Stimulated activated CD8-positive, alpha-beta memory T cell treated with anti-CD3 and anti-CD28 coated beads, Interleukin-2, amount 100 ng/mL, for 1 hour (primary cell): ENCODE measurements around the gene UBAP1L.
"Not testable (repeated sequence)": the region's sequence is repeated elsewhere in the genome, so short reads cannot be mapped to it uniquely, and the experiment has no call there.

Experiments
- DNase-seq, 2 donors: peaks; one replicate each; pipeline ENCODE4 v3.0.0-alpha.2; 2020; ENCODE audit warnings: low read depth in 2 of 2

The UBAP1L gene

GRCh38 chr15:65115086-65115485 is at the start of gene UBAP1L:
Gene UBAP1L (minus strand): TSS chr15:65115200. CDS start chr15:65106215, 8,985 bp downstream.
- DNase-seq: no peak

- no peak for DNase-seq
These were observed 49.1 kb upstream of the UBAP1L start for GRCh38 chr15:65164139-65164538.

DNA sequence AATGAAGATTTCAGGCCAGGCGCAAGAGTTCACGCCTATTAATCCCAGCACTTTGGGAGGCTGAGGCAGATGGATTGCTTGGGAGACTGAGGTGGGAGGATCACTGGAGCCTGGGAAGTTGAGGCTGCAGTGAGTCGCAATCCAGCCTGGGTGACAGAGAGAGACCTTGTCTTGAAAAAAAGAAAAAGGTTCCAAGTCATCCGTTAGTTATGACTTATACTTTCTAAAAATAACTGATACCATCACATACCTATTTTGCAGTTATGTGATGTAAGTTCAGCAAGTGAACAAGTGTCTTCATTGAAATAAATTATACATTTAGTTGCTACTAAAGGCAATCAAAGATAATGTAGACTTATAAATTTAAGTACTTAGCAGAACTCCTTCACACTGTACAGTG is 48.0 kb upstream of the UBAP1L start:
- DNase-seq: no peak

GRCh38 chr15:65156692-65157091 is 41.7 kb upstream of the UBAP1L start:
- no peak for DNase-seq

- DNase-seq: no peak
These were observed 39.7 kb upstream of the UBAP1L start for GRCh38 chr15:65154720-65155119.

DNA sequence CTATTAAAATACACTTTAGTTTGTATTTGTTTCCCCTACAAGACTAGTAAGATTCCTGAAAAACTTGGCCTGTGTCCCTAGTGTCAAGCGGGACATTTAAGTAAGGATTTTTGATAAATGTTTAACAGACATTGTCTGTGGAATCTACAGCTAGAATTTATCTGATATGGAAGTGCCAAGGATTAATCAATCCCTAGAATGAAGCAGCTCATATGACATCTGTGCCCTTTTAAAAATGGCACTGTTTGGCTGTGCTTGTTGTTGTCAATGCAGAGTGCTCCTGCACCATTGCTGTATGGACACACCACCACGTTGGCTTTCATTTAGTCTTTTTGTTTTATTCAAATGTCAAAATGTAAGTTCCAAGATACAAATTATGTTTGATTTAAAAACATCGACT is 32.9 kb upstream of the UBAP1L start:
- no peak for DNase-seq

GRCh38 chr15:65146438-65146837 is 31.4 kb upstream of the UBAP1L start:
- no peak for DNase-seq

DNA sequence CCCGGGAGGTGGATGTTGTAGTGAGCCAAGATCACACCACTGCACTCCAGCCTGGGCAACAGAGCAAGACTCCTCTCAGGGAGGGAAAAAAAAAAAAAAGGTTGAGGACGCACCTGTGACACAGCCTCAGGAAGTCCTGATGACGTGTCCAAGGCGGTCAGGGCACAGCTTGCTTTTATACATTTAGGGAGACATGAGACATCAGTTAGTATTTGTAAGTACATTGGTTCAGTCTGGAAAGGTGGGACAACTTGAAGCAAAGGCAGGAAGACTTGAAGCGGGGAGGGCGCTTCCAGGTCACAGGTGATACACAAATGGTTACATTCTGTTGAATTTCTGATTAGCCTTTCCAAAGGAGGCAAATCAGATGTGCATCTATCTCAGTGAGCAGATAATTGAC is 23.6 kb upstream of the UBAP1L start:
- not testable (repeated sequence) for DNase-seq

- not testable (repeated sequence) for DNase-seq
These were observed 22.9 kb upstream of the UBAP1L start for GRCh38 chr15:65137893-65138292.

GRCh38 chr15:65137089-65137488 is 22.1 kb upstream of the UBAP1L start:
- DNase-seq: not testable (repeated sequence)

- DNase-seq: no peak
These were observed 19.5 kb upstream of the UBAP1L start for GRCh38 chr15:65134538-65134937.

GRCh38 chr15:65133548-65134200 is 18.7 kb upstream of the UBAP1L start, which contains the start of gene PDCD7:
Gene PDCD7 (minus strand): TSS chr15:65133808. CDS start chr15:65133781, 27 bp downstream.
- peak; percentile 61 to 71 for DNase-seq

DNA sequence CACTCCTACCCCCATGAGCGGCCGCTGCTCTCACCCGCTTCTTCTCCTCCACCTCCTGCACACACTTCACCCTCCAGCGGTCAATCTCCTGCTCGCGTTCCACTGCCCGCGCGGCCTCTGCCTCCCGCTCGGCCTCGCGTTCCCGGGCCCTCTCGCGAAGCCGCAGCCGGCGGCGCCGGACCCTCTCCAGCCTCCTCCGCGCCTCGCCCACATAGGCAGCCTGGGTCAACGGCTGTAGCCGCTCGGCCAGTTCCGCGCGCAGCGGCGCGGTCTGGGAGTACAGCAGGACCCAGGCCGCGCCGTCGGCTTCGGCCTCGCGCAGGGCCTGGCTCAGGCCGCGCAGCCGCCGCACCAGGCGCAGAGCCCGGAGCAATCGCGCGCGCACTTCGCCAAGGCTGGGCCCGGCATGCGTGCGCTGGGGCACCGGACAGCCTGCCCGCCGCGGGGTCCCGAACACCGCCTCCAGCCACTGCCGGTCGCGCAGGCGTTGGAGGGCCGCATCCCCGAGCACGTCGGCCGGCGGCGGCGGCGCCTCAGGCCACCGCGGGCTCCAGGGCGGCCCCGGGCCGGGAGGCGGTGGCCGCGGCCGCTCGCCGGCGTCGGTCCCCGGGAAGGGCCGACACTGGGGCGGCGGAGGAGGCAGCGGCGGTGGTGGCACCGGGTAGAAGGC is 18.0 kb upstream of the UBAP1L start:
- DNase-seq: no peak

DNA sequence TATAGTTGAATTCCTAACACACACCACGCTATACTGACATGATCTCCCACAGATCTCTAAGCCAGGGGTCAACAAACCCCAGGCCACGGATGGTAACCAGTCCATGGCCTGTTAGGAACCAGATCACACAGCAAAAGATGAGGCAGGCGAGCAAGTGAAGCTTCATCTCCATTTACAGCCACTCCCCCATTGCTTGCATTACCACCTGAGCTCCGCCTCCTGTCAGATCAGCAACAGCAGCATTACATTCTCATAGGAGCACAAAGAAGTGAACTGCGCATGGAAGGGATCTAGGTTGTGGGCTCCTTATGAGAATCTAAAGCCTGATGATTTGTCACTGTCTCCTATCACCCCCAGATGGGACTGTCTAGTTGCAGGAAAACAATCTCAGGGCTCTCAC is 15.9 kb upstream of the UBAP1L start:
- DNase-seq: no peak

- no peak for DNase-seq
These were observed 542 bp upstream of the UBAP1L start for GRCh38 chr15:65115542-65115941.

GRCh38 chr15:65110676-65111292 is 4.2 kb downstream of the UBAP1L start:
- no peak for DNase-seq

DNA sequence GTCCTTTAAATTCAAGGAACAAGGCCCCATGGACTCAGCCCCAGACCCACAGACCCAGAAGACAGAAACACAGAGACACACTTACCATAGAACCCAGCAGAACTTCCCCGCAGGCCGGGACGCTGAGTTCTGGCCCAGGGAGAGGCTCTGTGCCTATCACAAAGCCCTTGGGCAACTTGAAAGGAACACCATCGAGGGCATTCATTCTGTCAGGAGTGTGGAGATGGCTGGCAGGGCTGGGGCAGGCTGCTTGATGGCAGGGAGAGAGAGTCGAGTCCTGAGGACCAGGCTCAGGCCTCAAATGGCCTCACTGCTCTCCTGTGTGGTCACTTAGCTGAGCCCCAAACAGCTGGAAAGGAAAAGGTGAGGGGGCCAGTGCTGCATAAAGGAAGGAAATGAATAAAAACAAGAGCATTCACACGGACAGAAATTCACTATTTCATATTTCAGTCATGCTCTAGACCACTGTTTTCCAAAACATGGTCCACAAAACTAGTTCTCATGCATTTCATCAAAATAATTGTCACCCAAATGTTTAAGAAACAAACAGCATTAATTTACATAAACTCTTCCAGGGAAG is 8.9 kb downstream of the UBAP1L start:
- DNase-seq: no peak

GRCh38 chr15:65105038-65105437 is 10.0 kb downstream of the UBAP1L start:
- no peak for DNase-seq

- no peak for DNase-seq
These were observed 12.1 kb downstream of the UBAP1L start for GRCh38 chr15:65102912-65103311.

DNA sequence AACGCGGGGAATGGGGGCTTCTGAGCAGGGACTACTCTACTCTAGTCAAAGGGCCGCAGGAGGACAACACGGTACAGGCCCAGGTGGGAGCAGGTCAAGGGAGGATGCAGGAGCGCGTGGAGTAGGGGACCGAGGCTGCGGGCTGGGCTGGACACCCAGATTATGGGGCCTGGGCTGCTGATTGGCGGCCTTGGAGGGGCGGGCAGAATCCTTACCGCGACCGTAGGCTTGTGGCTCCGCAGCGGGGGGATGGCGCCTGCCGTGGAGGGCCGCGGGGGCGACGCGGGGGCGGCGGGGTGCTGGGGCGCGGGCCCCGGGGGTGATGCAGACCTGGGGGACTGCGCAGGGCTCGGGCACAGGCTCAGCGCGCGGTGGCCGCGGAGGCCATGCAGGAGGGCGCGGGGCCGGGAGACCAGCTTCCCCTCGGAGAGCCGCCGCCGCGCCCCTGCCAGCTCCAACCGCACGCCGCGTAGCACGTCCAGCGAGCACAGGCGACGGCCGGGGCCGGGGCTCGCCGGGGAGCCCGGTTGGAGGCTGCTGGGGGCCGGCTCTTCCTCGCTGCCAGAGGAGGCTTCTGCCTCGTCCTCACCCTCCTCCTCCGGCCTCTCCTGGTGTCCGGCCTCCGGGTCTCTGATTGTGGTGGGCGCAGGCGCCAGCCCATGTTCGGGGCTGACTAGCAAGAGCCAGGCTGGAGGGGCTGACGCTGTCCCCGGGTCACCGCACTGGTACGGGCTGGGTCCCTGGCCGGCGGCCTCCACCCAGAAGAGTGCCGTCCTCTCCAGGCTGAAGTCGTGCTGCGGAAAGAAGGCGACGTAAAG is 12.9 kb downstream of the UBAP1L start:
- DNase-seq: no peak

DNA sequence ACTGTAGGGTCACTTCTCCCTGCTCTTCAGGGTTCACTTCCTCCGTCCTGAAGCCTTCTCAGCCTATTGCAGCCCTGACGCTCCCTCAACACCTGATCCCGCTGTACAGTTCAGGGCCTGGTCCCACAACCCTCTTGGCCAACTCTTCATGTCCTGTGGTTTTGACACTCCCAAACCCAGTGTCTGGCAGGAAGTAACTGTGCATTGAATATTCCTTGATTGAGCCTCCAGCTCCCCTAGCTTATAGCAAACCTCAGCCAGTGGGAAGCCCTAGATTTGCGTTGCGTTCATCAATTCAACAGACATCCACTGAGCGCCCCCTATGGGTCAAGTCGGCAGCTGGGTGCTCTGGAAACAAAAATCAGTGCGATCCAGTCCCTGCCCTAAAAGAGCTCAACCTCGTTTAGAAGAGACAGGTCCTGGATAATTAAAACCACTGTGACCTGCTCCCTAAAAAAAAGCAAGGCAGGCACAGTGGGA is 13.5 kb downstream of the UBAP1L start:
- peak in 1 of 2 donors; percentile 17 for DNase-seq

GRCh38 chr15:65100442-65100841 is 14.6 kb downstream of the UBAP1L start:
- no peak for DNase-seq
